HepG2 (cell line): ENCODE data around the gene KPNA3. TPM values are rescaled to one million over a fixed set of nuclear protein-coding genes. Genes with fewer than 3 reads are reported as not detected.

Experiments
- AHDC1 ChIP-seq: sonication (generic); formaldehyde crosslinking; IDR thresholded peaks from 2 replicates; pipeline ENCODE4 v1.5.1; 2020; ENCODE audit warnings: mild to moderate bottlenecking, missing genetic modification reagents, borderline replicate concordance
- ARID5B ChIP-seq: IDR thresholded peaks from 2 replicates; pipeline ENCODE4 v1.4.0; 2020; ENCODE audit warnings: mild to moderate bottlenecking, missing genetic modification reagents
- ASH2L ChIP-seq: fragments of 300-600, 200-600 bp; sonication (generic); IDR thresholded peaks from 2 replicates; pipeline ENCODE4 v1.7.0; 2017; ENCODE audit warnings: low read depth, mild to moderate bottlenecking, moderate library complexity, mixed read lengths, low read length; ENCODE audit not compliant: insufficient read length
- CEBPG ChIP-seq: IDR thresholded peaks from 2 replicates; pipeline ENCODE4 v1.6.1; 2016
- CTCF ChIP-seq: sonication (generic); formaldehyde crosslinking; IDR thresholded peaks from 2 replicates; pipeline ENCODE4 v1.5.0; 2020; ENCODE audit warnings: mild to moderate bottlenecking, missing genetic modification reagents, moderate library complexity
- HHEX ChIP-seq: IDR thresholded peaks from 2 replicates; pipeline ENCODE4 v1.6.1; 2016; ENCODE audit warnings: control low read depth
- HNF4A ChIP-seq: sonication (generic); formaldehyde crosslinking; IDR thresholded peaks from 2 replicates; pipeline ENCODE4 v1.4.0; 2020; ENCODE audit warnings: missing genetic modification reagents
- NFRKB ChIP-seq: fragments of 450-650 bp; IDR thresholded peaks from 2 replicates; pipeline ENCODE4 v1.6.1; 2017
- RFXANK ChIP-seq: IDR thresholded peaks from 2 replicates; pipeline ENCODE4 v1.6.1; 2016
- RXRA ChIP-seq: sonication (generic); formaldehyde crosslinking; IDR thresholded peaks from 2 replicates; pipeline ENCODE4 v1.5.1; 2020; ENCODE audit warnings: missing genetic modification reagents
- SP2 ChIP-seq: sonication (generic); formaldehyde crosslinking; IDR thresholded peaks from 2 replicates; pipeline ENCODE4 v1.5.1; 2020; ENCODE audit warnings: mild to moderate bottlenecking, missing genetic modification reagents
- SYNCRIP ChIP-seq: fragments of 200-400 bp; formaldehyde crosslinking; IDR thresholded peaks from 2 replicates; pipeline ENCODE4 v1.6.1; 2018; ENCODE audit warnings: mild to moderate bottlenecking, low read depth, low read length; ENCODE audit not compliant: insufficient read depth
- ZEB1 ChIP-seq: IDR thresholded peaks from 2 replicates; pipeline ENCODE4 v1.6.1; 2012; ENCODE audit warnings: mild to moderate bottlenecking, low read depth, inconsistent platforms; ENCODE audit not compliant: insufficient replicate concordance
- ZFX ChIP-seq: sonication (generic); formaldehyde crosslinking; IDR thresholded peaks from 2 replicates; pipeline ENCODE4 v1.4.0; 2020; ENCODE audit warnings: mild to moderate bottlenecking, low read depth, missing genetic modification reagents, moderate library complexity
- ZKSCAN5 ChIP-seq: sonication (generic); formaldehyde crosslinking; IDR thresholded peaks from 2 replicates; pipeline ENCODE4 v1.5.1; 2020; ENCODE audit warnings: mild to moderate bottlenecking, missing genetic modification reagents
- ZNF180 ChIP-seq: sonication (generic); formaldehyde crosslinking; IDR thresholded peaks from 2 replicates; pipeline ENCODE4 v1.4.0; 2020; ENCODE audit warnings: low read depth, missing genetic modification reagents, borderline replicate concordance
- ZNF235 ChIP-seq: sonication (generic); formaldehyde crosslinking; IDR thresholded peaks from 2 replicates; pipeline ENCODE4 v1.8.1; 2023; ENCODE audit warnings: mild to moderate bottlenecking, missing genetic modification reagents, borderline replicate concordance
- ZNF816 ChIP-seq: sonication (generic); formaldehyde crosslinking; IDR thresholded peaks from 2 replicates; pipeline ENCODE4 v1.8.0; 2022; ENCODE audit warnings: missing genetic modification reagents, mild to moderate bottlenecking, borderline replicate concordance
- ZSCAN21 ChIP-seq: sonication (generic); formaldehyde crosslinking; IDR thresholded peaks from 2 replicates; pipeline ENCODE4 v1.8.0; 2022; ENCODE audit warnings: mild to moderate bottlenecking, missing genetic modification reagents, moderate library complexity, borderline replicate concordance
- polyA plus RNA-seq, 8 experiments: library from polyadenylated mRNA; depleted of rRNA in 3 of 8; stranded (reverse) in 7 of 8; unstranded in 1 of 8; fragments of >200 nt; fragmentation: Illumina TruSeq in 4 of 8; extraction: Trizol in 4 of 8; gene quantifications; 2 replicates each; pipeline versions ENCODE4 v1.2.1 to v1.2.3, GENCODE V29; 2011 to 2016; ENCODE audit warnings: low read depth in 4 of 8, missing spikeins in 1 of 8, mixed read lengths in 1 of 8; ENCODE audit not compliant: insufficient read depth in 1 of 8
- total RNA-seq, 5 experiments: library from RNA; depleted of rRNA; stranded (reverse); fragments of >200 nt; fragmentation: Illumina TruSeq; extraction: Trizol; gene quantifications; 2 replicates each; pipeline ENCODE4 v1.2.3, GENCODE V29; 2016; ENCODE audit warnings: low read depth in 1 of 5

Gene KPNA3
- total and polyA plus RNA-seq, 2 of the 13 experiments (the other 11 are each of a cell fraction or from before 2014, with no cell fraction given), result 13.0 to 28.9 TPM

- TF ChIP-seq ARID5B (CRISPR knock-in tag) (peak; percentile 59), RFXANK (CRISPR knock-in tag) (no peak), CTCF (CRISPR knock-in tag) (no peak), ZEB1 (no peak), AHDC1 (CRISPR knock-in tag) (peak; percentile 40; the same call in 1 of the 2 replicates), ZNF816 (CRISPR knock-in tag) (0 out of 2 replicates have a peak, but pooled peaks have one; percentile 16), NFRKB (no peak), ZKSCAN5 (CRISPR knock-in tag) (no peak), SP2 (CRISPR knock-in tag) (no peak), ZNF235 (CRISPR knock-in tag) (no peak), CEBPG (peak; percentile 64), RXRA (CRISPR knock-in tag) (no peak), ZNF180 (CRISPR knock-in tag) (no peak), SYNCRIP (no peak), ZSCAN21 (CRISPR knock-in tag) (no peak), HHEX (CRISPR knock-in tag) (no peak), ASH2L (no peak), ZFX (CRISPR knock-in tag) (no peak), HNF4A (CRISPR knock-in tag) (no peak)
Measured at GRCh38 chr13:49690133-49690994, 102.1 kb downstream of the KPNA3 start (continued).
